ENCODE results near the gene ITCH.

Gene ITCH

GRCh38 chr20:34560141-34560523 is 197.1 kb downstream of the ITCH start:
- no peak for FAIRE-seq

GRCh38 chr20:34560614-34561013 is 197.5 kb downstream of the ITCH start:
- FAIRE-seq: no peak
